Activated naive CD8-positive, alpha-beta T cell treated with anti-CD3 and anti-CD28 coated beads, Interleukin-2, amount 50 U/mL, for 16 hours (primary cell): Measurements from ENCODE around the gene TBPL2.
"Not testable (repeated sequence)": the region's sequence is repeated elsewhere in the genome, so short reads cannot be mapped to it uniquely, and the experiment has no call there.

Source experiments
- DNase-seq: peaks from one replicate; pipeline ENCODE4 v3.0.0-alpha.2; 2020; ENCODE audit warnings: low read depth, low spot score

The TBPL2 gene

DNA sequence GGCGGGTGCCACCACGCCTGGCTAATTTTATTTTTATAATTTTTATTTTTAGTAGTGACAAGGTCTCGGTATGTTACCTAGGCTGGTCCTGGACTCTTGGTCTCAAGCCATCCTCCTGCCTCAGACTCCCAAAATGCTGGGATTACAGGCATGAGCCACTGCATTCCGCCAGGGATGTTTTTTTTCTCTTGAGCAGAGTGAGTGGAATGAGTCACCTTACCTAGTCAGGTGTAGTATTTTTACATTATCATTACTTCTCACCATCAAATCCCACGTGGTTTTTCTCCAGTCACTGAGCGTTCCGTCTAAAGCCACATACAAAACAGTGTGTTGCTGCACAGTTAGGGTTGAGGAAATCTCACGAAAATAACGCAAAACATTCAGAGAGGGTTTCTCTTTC lies 870 bp upstream of the TBPL2 start:
- DNase-seq = no peak

DNA sequence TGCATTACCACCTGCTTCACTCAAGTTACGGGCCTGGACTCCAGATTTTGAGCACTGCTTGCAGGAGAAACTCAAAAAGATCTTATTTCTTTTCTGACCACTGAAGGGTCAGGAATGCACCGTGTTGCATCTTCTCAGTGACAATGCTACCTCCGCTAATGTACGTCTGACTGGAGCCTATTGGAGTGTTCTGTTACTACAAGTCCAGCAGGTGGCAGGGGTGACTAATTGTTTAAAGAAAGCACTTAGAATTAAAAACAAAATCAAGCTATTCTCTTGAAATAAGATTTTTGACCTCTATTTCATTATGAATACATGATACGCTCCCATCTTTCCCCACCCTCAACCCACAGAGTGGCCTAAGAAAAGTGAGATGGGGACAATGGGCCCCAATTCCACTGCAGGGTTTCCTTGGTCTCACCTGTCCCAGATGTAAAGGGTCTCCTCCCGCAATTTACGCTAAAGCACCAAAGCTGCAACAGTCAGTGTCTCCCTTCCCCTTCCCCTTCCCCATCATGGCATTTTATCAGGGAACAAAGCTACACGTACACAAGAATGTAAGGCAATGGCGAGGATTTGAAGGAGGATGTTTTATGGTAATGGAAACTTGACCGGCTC lies 2.2 kb downstream of the TBPL2 start:
- DNase-seq = no peak

GRCh38 chr14:55436931-55437330 lies 3.5 kb downstream of the TBPL2 start:
- DNase-seq = no peak

DNA sequence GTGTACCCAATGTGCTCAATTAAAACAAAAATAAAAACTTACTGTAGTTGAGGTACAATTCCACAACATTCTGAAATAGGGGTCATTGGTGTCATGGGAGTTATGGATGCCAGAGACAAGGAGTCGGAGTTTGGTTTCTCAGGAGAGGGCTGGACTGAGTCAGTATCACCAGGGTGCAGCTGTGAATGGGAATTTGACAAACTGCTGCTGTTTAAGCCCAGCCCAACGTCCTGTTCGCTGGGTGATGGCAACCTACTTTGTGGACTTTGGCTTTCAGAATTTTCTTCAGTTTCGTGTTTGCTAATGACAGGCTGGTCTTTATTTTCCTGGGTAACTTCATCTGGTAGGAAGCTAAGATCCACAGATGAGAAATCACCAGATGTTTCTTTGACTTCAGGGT lies 3.9 kb downstream of the TBPL2 start:
- DNase-seq = no peak

- no peak for DNase-seq
Measured at GRCh38 chr14:55434805-55435174, 5.6 kb downstream of the TBPL2 start.

GRCh38 chr14:55433880-55434804 lies 6.3 kb downstream of the TBPL2 start:
- DNase-seq = no peak

- DNase-seq = no peak
Measured at GRCh38 chr14:55432628-55433027, 7.8 kb downstream of the TBPL2 start.

GRCh38 chr14:55430024-55430690 lies 10.3 kb downstream of the TBPL2 start:
- peak; percentile 11 for DNase-seq

GRCh38 chr14:55427439-55427838 lies 13.0 kb downstream of the TBPL2 start:
- no peak for DNase-seq

DNA sequence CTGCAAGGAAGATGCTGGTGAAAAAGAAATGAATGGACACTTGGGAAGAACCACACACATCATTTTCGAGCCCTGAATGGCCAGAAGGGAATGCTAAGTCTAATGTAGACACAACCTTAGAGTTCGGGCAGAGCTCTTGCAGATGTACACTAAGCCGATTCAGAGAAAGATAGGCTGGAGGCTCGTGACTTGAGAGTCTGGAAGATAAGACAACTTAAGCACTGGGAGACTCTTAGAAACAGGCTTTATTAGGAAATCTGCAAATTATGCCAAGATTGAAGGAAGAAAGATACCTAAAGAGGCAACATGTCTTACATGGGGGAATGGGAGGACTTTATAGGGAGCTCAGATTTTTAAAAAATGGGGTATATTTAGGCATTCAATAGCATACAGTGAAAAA lies 13.5 kb downstream of the TBPL2 start:
- no peak for DNase-seq

GRCh38 chr14:55425091-55425490 lies 15.3 kb downstream of the TBPL2 start:
- no peak for DNase-seq

DNA sequence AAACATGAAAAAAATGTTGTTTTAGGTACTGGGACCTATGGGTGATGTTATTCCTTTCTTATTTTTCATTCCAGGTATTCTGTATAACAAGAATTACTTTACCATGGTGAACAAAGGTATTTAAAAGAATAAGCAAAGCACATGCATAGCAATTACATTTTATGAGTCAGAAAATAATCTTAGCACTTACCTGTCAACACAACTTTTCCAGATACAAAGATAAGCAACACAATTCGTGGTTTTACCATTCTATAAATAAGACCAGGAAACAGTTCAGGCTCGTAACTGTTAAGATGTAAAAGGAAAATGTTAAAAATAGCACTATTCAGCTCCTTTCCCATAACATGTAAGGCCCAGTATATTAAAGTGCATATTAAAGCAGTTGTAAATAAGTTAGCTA lies 16.4 kb downstream of the TBPL2 start:
- DNase-seq = no peak

- DNase-seq = not testable (repeated sequence)
Measured at GRCh38 chr14:55422338-55422737, 18.1 kb downstream of the TBPL2 start.

DNA sequence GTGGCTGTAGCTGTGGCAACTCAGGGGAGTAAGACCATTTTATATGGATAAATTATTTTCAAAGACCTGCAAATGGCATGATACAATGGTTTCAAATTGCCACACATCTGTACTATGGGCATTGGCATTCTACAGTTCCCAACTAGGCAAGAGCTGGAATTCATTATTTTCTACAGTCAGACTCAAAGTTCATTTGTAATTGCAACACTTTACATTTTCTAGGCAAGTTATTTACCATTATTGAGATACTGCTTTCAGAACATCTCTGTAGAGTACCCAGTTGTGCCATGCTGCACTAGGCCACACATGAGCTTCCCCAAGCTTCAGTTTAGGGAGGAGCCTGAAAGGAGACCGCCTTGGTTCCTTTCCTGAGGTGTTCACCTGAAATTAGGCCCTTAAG lies 20.8 kb downstream of the TBPL2 start:
- DNase-seq = no peak

GRCh38 chr14:55418411-55418810 lies 22.0 kb downstream of the TBPL2 start:
- DNase-seq = no peak

DNA sequence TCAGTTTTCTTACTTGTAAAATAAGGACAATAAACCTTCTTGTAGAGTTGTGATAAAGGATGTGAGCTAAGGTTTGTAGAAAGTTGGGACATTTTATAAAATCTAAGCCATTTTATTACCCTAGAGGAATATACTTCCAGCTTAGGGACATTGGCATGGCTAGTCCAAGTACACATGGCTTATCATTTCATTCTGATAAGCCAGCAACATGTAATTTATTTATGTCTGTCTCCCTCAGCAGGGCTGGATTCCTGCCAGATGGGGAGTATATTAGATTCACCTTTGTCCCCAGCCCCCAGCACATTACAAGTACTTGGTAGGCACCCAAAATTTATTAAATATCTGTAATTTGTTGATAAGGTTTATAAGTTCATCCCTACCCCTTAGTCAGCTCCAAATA lies 22.5 kb downstream of the TBPL2 start:
- no peak for DNase-seq

DNA sequence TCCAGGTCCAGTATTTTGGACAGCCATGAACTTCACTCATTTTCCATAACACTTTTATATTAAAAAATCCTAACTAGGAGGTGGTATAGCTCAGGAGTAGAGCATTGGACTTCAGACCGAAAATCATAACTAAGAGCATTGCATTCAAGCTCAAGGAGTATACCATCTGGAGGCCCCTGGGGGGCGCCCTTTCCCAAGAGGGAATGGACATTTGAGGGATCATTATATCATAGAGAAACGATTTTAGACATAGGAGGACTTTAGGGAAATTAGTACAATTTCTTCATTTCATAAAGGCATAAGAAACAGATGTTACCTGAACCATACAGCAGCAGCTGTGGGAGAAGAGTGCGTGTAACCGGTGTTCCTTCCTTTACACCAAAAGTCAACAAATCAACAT lies 23.6 kb downstream of the TBPL2 start:
- no peak for DNase-seq

GRCh38 chr14:55414551-55414950 lies 25.9 kb downstream of the TBPL2 start:
- no peak for DNase-seq

- no peak for DNase-seq
Measured at GRCh38 chr14:55412676-55413075, 27.7 kb downstream of the TBPL2 start.

DNA sequence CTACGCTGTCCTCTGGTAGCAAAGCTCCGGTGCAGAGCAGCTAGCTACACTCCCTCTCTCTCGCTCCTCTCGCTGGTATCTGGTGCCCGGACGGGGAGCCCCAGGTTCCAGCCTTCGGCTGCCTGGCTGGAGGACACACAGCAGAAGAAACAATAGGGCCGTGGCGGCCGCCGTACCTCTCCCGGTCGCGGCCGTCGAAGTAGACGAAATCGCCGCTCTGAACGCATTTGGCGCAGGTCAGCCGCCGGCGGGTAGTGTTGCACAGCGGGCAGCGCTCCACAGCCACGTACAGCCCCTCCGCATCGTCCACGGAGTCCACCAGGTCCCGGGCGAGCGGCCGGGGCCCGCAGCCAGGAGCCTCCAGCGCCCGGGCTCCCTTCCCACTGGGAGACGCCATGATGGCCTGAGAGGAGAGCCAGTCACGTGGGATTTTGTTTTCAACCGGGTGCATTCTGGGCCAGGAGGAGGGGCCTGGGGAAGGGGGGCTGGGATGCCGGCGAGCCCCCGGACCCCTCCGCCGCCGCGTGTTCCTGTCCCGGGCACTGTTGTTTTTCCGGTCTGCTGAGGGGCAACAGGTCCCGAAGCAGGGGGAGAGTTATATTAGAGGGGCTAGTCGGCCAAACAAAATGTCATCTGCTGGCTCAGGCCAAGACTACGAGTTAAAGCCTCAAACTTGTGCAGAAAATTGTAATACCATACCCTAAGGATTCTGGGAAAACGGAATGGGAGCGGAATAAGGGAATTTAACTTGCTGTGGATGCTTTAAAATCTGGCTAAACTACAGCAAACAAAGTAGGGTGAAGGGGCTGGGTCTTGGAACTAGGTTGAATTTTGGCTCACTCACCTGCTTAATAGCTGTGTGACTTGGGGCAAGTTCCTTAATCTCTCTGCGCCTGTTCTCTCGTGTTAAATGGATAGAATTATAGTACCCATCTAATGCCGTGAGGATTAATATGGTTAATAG lies 28.7 kb downstream of the TBPL2 start, which contains the start of gene ATG14:
Gene ATG14 (minus strand): TSS at position 405 of the 964 bp plus-strand sequence. CDS start 8 bp downstream, at position 397.
- DNase-seq = peak; percentile 59

DNA sequence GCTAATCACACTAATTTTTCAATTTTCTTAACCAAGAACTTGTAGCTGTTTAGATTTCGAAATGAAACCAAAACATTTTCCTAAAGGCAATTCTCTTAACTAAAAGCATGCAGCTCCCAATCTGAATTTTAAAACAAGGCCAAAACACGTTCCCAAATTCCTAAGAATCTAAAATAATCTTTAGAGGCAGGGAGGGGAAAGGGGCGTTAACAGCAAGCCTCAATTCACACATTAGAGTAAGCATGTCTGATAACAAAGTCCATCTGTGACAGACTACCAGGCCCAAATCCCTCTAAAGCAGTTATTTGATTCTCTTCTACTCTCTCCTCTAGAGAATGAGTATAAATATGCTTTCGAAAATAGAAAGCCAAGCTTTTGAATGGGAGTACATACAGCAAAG lies 29.5 kb downstream of the TBPL2 start:
- no peak for DNase-seq
